ENCODE results near the gene SLC18A3.

Gene SLC18A3

DNA sequence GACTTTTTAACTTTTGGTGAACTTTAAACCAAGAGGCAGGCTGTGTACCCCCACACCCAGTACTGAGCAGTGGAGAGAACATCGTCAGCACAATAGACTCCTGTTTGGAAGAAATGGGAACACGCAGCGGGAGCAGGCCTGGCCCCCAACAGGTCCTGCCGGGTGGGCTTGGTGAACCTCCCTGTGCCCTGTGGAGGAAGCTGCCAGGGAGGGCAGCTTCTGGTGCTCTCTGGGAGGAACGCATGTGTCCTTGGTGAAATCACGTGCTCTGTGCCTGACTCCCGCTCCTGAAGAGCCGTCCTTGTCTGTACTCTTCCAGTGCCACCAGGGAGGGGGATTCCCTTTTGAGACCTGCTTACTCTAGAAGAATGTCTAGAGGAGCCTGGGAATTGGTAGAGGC lies 35.3 kb downstream of the SLC18A3 start:
- H3K27me3 ChIP-seq (replicated peaks), result peaks cover under 1% of the 10 kb centered on the region
- no peak for DNase-seq
- H3K36me3 ChIP-seq (replicated peaks), result no peaks in the 10 kb centered on the region
- no peak overlapping the region for H3K27ac ChIP-seq
- H3K4me3 ChIP-seq (ENCODE audit: low read depth, low read length), result no peak overlapping the region
- TF ChIP-seq, protein P1, sequence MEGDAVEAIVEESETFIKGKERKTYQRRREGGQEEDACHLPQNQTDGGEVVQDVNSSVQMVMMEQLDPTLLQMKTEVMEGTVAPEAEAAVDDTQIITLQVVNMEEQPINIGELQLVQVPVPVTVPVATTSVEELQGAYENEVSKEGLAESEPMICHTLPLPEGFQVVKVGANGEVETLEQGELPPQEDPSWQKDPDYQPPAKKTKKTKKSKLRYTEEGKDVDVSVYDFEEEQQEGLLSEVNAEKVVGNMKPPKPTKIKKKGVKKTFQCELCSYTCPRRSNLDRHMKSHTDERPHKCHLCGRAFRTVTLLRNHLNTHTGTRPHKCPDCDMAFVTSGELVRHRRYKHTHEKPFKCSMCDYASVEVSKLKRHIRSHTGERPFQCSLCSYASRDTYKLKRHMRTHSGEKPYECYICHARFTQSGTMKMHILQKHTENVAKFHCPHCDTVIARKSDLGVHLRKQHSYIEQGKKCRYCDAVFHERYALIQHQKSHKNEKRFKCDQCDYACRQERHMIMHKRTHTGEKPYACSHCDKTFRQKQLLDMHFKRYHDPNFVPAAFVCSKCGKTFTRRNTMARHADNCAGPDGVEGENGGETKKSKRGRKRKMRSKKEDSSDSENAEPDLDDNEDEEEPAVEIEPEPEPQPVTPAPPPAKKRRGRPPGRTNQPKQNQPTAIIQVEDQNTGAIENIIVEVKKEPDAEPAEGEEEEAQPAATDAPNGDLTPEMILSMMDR (IDR thresholded peaks at IDR 0.05; ENCODE audit: low read depth, low read length, missing control alignments), result no peak
- in situ Hi-C loops (cut with HindIII; ENCODE audit: low pct_ligation_motif_present, low sequenced_read_pairs), result no loop called here

DNA sequence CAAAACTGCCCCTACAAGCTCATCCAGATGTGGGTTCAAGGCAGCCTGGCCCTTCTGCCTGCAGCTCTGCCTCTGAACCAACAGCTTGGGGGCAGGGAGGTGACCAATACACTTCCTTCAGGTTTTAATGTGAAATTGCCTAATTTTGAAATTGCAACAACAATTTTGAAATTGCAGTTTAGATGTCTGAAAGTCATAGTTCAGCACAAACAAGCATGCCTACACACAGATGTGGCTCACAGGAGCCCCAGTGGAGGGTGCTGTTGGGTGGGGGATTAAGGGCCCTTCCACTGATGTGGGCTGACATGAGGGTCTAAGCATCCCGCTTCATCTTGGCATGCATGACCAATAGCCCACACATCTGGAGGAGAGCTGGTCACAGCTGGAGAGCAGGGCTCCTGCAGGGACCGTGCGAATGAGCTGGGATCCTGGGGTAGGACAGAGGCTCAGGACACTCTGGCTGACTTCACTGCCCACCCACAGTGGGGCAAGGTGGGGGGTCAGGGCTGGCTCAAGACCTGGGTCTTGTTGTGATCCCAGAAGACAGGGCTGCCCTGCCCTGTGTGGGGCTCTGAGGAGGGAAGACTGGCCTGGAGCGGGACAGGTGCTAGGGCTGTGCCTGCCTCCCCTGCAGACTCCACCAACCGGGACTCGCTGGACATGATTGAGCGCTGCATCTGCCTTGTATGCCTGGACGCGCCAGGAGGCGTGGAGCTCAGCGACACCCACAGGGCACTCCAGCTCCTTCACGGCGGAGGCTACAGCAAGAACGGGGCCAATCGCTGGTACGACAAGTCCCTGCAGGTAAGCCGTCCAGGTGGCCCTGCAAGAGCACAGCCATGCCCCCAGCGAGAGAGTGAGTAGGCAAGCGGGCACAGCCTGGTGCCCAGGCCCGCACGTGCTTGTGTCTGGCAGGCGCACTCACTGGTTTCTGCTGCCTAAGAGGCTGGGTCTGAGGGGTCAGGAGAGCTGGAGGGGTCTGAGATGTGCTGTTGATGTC lies 36.1 kb downstream of the SLC18A3 start:
- in situ Hi-C loops (cut with HindIII; ENCODE audit: low pct_ligation_motif_present, low sequenced_read_pairs), result no loop called here
- Histone ChIP-seq H3K4me3 (ENCODE audit: low read depth, low read length) (no peak overlapping the region), H3K27ac (no peak overlapping the region), H3K27me3 (replicated peaks) (no peaks in the 10 kb centered on the region), H3K36me3 (replicated peaks) (no peaks in the 10 kb centered on the region)
- DNase-seq, result no peak
- TF ChIP-seq, protein P1 (IDR thresholded peaks at IDR 0.05; ENCODE audit: low read depth, low read length, missing control alignments), result no peak

DNA sequence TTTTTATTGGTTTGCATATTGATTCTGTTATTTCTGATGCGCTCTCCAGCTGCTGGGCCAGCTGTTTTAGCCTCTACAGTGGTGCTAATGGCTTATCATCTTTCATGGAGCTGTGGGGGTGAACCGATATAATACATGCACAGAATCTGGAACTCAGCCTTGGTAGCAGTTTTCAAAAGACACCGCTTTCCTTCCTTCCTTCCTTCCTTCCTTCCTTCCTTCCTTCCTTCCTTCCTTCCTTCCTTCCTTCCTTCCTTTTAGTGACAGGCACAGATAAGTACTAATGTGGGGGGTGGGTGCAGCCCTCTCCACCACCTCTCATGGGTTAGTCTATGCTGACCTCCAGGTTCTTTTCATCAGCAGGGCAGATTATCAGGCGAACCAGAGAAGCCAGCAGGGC lies 37.4 kb downstream of the SLC18A3 start:
- in situ Hi-C loops (cut with HindIII; ENCODE audit: low pct_ligation_motif_present, low sequenced_read_pairs), result no loop called here
- DNase-seq, result no peak
- Histone ChIP-seq H3K36me3 (replicated peaks) (no peaks in the 10 kb centered on the region), H3K4me3 (ENCODE audit: low read depth, low read length) (no peak overlapping the region), H3K27ac (no peak overlapping the region), H3K27me3 (replicated peaks) (no peaks in the 10 kb centered on the region)
- TF ChIP-seq, protein P1 (IDR thresholded peaks at IDR 0.05; ENCODE audit: low read depth, low read length, missing control alignments), result no peak

DNA sequence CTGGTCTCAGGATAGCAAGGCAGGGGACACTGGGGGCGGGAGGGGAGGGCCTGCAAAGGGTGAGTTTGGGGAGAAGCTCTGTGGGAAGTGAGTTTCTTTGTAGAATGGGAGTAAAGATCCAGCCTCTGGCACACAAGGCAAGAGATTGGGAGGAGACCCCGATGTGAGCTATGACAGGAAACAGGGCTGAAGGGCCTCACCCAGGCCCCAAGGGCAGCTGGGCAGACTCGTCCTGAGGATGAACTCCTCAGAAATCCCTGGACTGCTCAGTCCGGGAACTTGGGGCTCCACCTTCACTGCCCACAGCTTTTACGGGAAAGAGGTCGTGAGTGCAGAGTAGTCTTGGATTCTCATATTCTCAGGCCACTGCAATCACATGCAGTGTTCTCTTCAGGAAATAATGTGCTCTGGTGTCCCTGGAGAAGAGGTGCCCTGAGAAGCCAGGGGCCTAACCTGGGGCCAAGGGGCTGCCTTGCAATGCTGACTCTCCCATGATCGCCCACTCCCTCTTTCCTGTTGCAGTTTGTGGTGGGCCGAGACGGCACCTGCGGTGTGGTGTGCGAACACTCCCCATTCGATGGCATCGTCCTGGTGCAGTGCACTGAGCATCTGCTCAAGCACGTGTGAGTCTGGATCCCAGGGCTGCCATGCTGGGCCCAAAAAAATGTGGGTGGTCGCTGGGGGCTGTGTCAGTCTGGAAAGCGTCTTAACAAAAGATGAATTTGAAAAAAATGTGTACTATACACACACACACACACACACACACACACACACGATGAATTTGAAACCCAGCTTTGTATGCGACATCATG lies 38.1 kb downstream of the SLC18A3 start:
- Histone ChIP-seq H3K27ac (no peak overlapping the region), H3K36me3 (replicated peaks) (no peaks in the 10 kb centered on the region), H3K4me3 (ENCODE audit: low read depth, low read length) (no peak overlapping the region), H3K27me3 (replicated peaks) (no peaks in the 10 kb centered on the region)
- in situ Hi-C loops (cut with HindIII; ENCODE audit: low pct_ligation_motif_present, low sequenced_read_pairs), result no loop called here
- TF ChIP-seq, protein P1 (IDR thresholded peaks at IDR 0.05; ENCODE audit: low read depth, low read length, missing control alignments), result no peak
- no peak for DNase-seq

DNA sequence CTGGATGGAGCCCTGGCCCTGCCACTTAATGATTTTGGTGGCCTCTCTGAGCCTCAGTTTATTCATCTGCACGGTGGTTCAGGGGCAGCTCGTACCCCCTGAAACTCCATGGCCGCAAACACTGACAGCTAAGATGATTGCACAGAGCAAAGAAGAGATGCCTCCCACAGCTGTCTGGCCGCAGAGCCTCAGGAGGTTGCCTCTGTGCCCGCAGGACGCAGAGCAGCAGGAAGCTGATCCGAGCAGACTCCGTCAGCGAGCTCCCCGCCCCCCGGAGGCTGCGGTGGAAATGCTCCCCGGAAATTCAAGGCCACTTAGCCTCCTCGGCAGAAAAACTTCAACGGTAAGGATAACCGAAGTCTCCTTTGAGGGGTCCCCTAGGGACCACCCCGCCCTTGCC lies 39.2 kb downstream of the SLC18A3 start:
- H3K4me3 ChIP-seq (ENCODE audit: low read depth, low read length), result no peak overlapping the region
- no peaks in the 10 kb centered on the region for H3K27me3 ChIP-seq (replicated peaks)
- H3K27ac ChIP-seq, result no peak overlapping the region
- no peaks in the 10 kb centered on the region for H3K36me3 ChIP-seq (replicated peaks)
- in situ Hi-C loops (cut with HindIII; ENCODE audit: low pct_ligation_motif_present, low sequenced_read_pairs), result no loop called here
- DNase-seq, result peak; percentile 14
- TF ChIP-seq, protein P1 (IDR thresholded peaks at IDR 0.05; ENCODE audit: low read depth, low read length, missing control alignments), result no peak

Data from brain microvascular endothelial cell (primary cell).